CMK (cell line): ENCODE results near the gene STAB2.

Experiments used
- DNase-seq: peaks from one replicate; pipeline ENCODE4 v3.0.0-alpha.2; 2010; ENCODE audit warnings: low read depth

The STAB2 gene

DNA sequence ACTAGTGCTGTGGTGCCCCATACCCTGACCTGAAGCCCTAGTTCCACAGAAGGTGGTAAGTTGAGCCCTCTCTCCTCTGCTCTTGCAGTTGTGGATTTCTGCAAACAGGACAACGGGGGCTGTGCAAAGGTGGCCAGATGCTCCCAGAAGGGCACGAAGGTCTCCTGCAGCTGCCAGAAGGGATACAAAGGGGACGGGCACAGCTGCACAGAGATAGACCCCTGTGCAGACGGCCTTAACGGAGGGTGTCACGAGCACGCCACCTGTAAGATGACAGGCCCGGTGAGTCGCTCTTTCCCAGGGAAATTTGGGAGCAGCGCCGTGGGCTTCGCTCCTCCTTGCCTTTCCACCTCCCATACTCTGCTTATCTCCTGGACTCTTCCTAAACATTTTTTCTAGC lies 161.8 kb downstream of the STAB2 start:
- no peak for DNase-seq

GRCh38 chr12:103751171-103751570 lies 164.1 kb downstream of the STAB2 start:
- no peak for DNase-seq

DNA sequence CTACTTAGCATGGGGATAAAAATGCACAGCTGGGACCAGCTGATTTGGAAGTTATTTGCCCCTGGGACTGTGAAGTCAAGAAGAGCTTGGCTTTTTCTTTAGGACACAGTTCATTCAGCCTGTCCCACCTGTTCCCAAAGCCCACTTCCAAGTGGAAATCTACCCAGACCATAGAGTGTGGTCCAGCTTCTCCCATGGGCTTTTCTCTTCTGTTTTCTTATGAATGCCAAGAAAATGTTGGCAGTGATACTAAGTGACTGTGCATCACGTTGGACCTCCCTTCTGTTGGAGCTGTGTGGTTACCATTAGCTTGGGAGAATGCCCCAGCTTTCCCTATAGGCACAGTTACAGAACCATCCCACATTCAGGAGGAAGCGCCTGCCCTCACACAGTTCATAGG lies 164.5 kb downstream of the STAB2 start:
- DNase-seq: no peak

- DNase-seq: no peak
Measured at GRCh38 chr12:103755425-103755824, 168.4 kb downstream of the STAB2 start.

GRCh38 chr12:103756443-103756842 lies 169.4 kb downstream of the STAB2 start:
- DNase-seq: no peak

DNA sequence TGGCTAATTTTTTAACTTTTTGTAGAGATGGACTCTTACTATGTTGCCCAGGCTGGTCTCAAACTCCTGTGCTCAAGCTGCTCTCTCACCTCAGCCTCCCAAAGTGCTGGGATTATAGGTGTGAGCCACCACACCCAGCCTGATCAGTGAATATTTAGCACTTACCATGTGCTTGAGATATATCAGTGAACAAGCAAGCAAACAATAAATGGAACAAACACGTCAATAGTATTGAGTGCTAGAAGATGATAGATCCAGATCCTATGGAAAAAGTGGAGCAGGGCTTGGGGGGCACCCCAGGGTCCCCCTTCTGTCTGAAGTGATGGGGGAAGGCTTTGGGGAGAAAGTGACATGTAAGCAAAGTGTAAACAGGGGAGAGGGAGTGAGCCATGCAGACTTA lies 170.2 kb downstream of the STAB2 start:
- no peak for DNase-seq

DNA sequence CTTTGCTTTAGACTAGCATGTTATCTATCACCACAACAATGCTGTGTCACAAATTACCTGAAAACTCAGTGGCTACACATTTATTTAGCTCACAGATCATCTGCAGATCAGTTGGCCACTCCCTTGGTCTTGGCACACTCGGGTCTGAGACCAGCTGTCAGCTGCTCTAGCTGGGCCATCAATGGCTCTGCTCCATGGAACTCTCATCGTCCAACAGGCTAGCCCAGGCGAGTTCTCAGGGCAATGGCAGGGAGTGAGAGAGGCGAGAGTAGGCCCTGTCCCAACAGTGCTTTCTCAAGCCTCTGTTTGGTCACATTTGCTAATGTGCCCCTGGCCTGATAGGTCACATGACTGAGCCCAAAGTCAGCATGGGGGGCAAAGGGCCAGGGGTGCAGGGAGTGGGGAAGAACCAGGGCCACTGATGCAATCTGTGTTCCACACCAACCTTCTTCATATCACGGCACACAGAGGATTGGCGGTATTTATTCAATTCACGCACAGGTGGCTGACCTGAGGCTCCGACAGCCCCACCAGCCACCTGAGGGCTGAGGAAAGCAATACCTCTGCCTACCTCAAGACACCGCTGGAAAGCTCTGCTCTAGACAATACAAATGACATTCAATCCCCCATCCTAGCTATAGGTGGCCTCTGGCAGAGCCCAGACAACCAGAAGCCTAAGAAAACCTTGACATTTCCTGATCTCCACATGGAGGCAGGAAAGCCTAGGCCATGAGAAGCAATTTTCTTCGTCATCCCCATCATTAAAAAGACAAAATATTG lies 171.4 kb downstream of the STAB2 start:
- no peak for DNase-seq

GRCh38 chr12:103762473-103762872 lies 175.4 kb downstream of the STAB2 start:
- no peak for DNase-seq

- no peak for DNase-seq
Measured at GRCh38 chr12:103765322-103765721, 178.2 kb downstream of the STAB2 start.

- no peak for DNase-seq
Measured at GRCh38 chr12:103766028-103766427, 179.0 kb downstream of the STAB2 start.

DNA sequence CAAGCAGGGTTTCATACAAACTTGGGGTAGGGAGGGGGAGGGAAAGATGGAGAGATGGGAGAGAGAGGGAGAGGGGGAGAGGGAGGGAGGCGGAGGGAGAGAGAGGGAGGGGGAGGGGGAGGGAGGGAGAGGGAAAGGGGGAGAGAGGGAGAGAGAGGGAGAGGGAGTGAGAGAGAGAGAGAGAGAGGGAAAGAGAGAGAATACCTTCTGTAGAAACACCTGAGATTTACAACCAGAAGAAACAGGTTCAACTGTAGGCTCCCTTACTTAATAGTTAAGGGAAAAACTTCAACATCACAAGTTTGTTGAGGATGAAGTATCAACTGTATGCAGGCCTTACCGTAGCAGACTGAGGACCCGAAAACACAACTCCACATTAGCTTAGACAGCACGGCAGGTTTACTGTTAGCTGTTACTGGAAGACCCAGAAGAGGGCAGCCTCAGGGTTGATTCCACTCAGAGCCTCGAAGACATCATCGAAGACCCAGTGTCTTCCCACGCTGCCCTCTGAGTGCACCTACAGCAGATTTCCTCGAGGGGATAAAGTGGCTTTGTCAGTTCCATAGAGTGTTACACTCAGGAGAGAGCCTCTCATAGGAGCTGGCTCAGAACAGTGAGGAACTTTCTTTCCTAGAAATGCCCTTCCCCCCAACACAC lies 181.5 kb downstream of the STAB2 start:
- no peak for DNase-seq

DNA sequence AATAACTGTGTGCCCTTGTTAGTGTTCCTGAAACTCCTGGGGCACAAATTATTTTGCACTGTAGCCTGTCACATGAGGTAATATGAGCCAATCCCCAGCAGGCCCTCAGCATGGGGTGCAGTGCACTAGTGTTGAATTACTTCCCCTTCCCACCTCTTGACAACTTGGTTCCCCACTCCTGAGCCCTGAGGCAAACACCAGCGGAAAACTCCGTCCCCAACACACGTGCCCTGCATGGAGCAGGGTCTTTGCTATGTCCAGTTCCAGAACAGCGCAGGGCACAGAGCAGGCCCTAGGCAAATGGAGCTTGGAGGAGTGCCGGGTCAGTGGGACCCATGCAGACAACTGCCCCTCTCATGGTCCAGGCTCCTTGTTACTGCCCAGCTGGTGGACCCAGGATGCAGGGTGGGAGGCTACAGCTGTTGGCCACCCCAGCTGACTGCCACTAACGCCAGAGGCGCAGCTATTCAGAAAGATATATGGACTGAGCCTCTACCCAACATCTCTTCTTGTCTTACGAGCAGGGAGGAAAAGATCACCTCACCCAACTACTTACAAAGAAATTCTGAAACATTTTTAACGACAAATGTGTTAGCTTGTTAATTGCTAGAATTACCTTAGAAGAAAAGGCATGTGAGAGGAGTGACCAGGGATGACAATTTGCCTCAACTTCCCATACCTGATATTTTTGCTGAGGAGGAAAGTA lies 182.3 kb downstream of the STAB2 start:
- no peak for DNase-seq

- no peak for DNase-seq
Measured at GRCh38 chr12:103771466-103771865, 184.4 kb downstream of the STAB2 start.

GRCh38 chr12:103772367-103773108 lies 185.5 kb downstream of the STAB2 start:
- DNase-seq: no peak

GRCh38 chr12:103773109-103773910 lies 186.2 kb downstream of the STAB2 start:
- DNase-seq: no peak

DNA sequence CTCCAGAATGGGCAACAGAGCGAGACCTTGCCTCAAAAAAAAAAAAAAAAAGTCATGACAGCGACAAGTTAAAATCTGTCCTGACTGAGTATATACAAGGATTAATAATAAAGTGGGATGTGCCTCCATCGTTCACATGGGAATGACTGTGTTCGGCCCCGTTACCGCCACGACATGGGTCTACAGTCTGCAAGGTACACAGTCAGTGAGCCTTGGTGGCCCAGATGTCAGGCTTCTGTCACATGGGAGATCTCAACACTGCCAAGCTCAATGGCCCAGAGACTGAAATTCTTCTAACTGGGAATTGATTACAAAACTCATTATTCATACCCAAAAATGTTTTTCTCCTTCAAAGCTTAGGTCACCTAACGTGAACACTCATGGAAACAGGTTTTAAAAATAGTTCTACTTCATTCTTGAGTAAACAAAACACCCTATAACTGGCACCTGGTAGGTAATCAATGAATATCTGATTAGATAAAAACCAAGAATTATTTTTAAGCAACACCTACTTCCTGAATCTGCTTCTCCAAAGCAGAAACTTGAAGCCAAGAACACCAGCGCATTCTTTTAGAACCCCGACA lies 188.0 kb downstream of the STAB2 start:
- no peak for DNase-seq

- DNase-seq: no peak
Measured at GRCh38 chr12:103778781-103779180, 191.7 kb downstream of the STAB2 start.

- no peak for DNase-seq
Measured at GRCh38 chr12:103779410-103780092, 192.5 kb downstream of the STAB2 start.

- no peak for DNase-seq
Measured at GRCh38 chr12:103780093-103780440, 193.0 kb downstream of the STAB2 start.

GRCh38 chr12:103780992-103781391 lies 193.9 kb downstream of the STAB2 start:
- DNase-seq: no peak

GRCh38 chr12:103782399-103782798 lies 195.3 kb downstream of the STAB2 start:
- DNase-seq: no peak
